Measurements from ENCODE around the gene UPK2. TPM values are rescaled to one million over a fixed set of nuclear protein-coding genes. Genes with fewer than 3 reads are reported as not detected.

The UPK2 gene
- total and polyA plus RNA-seq, 2 of the 13 experiments (the other 11 are each of a cell fraction or from before 2014, with no cell fraction given): not detected

GRCh38 chr11:118917481-118918127 is 38.5 kb upstream of the UPK2 start (continued):
- TF ChIP-seq STAT6 (CRISPR knock-in tag; IDR thresholded peaks at IDR 0.05; ENCODE audit: borderline replicate concordance): no peak
- peak; percentile 49; the same call in 1 of the 2 replicates for TF ChIP-seq FOSL2 (CRISPR knock-in tag; IDR thresholded peaks at IDR 0.05)
- peak; percentile 61; the same call in 1 of the 2 replicates for TF ChIP-seq PRDM15 (CRISPR knock-in tag; IDR thresholded peaks at IDR 0.05)
- TF ChIP-seq HOXA7 (CRISPR knock-in tag; IDR thresholded peaks at IDR 0.05): no peak
- TF ChIP-seq ARNT (IDR thresholded peaks at IDR 0.05): no peak
- TF ChIP-seq BHLHE40 (IDR thresholded peaks at IDR 0.05; ENCODE audit: low read length): peak; percentile 5; the same call in 1 of the 2 replicates
- TF ChIP-seq CENPBD1 (CRISPR knock-in tag; IDR thresholded peaks at IDR 0.05; ENCODE audit: borderline replicate concordance, low read depth): no peak
- TF ChIP-seq CBX2 (IDR thresholded peaks at IDR 0.05; ENCODE audit: low read depth, low read length): no peak
- no peak for TF ChIP-seq CBX2 (CRISPR knock-in tag; IDR thresholded peaks at IDR 0.05; ENCODE audit: low read depth)
- no peak for TF ChIP-seq ZMYM3 (CRISPR knock-in tag; IDR thresholded peaks at IDR 0.05)
- no peak for TF ChIP-seq JDP2 (CRISPR knock-in tag; IDR thresholded peaks at IDR 0.05; ENCODE audit: borderline replicate concordance)
- no peak for TF ChIP-seq SATB2 (CRISPR knock-in tag; IDR thresholded peaks at IDR 0.05)
- TF ChIP-seq SCMH1 (CRISPR knock-in tag; IDR thresholded peaks at IDR 0.05; ENCODE audit: borderline replicate concordance): no peak
- no peak for TF ChIP-seq MBD4 (IDR thresholded peaks at IDR 0.05; ENCODE audit: borderline replicate concordance, low read length)
- no peak for TF ChIP-seq AHR (CRISPR knock-in tag; IDR thresholded peaks at IDR 0.05)
- TF ChIP-seq KDM4B (CRISPR knock-in tag; IDR thresholded peaks at IDR 0.05): no peak
- no peak for TF ChIP-seq ZNF782 (CRISPR knock-in tag; IDR thresholded peaks at IDR 0.05; ENCODE audit: borderline replicate concordance)
- no peak for TF ChIP-seq TP53 (CRISPR knock-in tag; conservative IDR thresholded peaks at IDR 0.05)
- no peak for TF ChIP-seq MLLT10 (CRISPR knock-in tag; IDR thresholded peaks at IDR 0.05)
- TF ChIP-seq POLR2A (IDR thresholded peaks at IDR 0.05; ENCODE audit: insufficient read depth in 1 of 2, low read depth in 2 of 2, low read length in 2 of 2): no peak
- TF ChIP-seq RXRA (CRISPR knock-in tag; IDR thresholded peaks at IDR 0.05): peak; percentile 38; the same call in 1 of the 2 replicates
- TF ChIP-seq ARHGAP35 (CRISPR knock-in tag; IDR thresholded peaks at IDR 0.05; ENCODE audit: borderline replicate concordance): no peak
- no peak for TF ChIP-seq ZNF296 (CRISPR knock-in tag; conservative IDR thresholded peaks at IDR 0.05)
- TF ChIP-seq ZNF143 (CRISPR knock-in tag; IDR thresholded peaks at IDR 0.05): no peak
- TF ChIP-seq SMARCE1 (IDR thresholded peaks at IDR 0.05; ENCODE audit: borderline replicate concordance): no peak
- TF ChIP-seq RARG (CRISPR knock-in tag; IDR thresholded peaks at IDR 0.05; ENCODE audit: low read depth): no peak
- TF ChIP-seq ZNF790 (CRISPR knock-in tag; IDR thresholded peaks at IDR 0.05; ENCODE audit: borderline replicate concordance): no peak

Data from HepG2 (cell line).